HFFc6 (cell line): ENCODE results near the gene CDC25C. TPM values are rescaled to one million over a fixed set of nuclear protein-coding genes. Genes with fewer than 3 reads are reported as not detected.

Experiments
- DNase-seq: peaks from one replicate; pipeline ENCODE4 v3.0.0-alpha.2; 2018
- H3K27ac Mint-ChIP-seq: 2 replicates; pipeline ENCODE4 v1.8.0; 2020; ENCODE audit warnings: mild to moderate bottlenecking, mixed read lengths
- H3K27me3 Mint-ChIP-seq: 2 replicates; pipeline ENCODE4 v1.8.0; 2021; ENCODE audit warnings: mild to moderate bottlenecking, moderate library complexity, mixed read lengths; ENCODE audit not compliant: insufficient read depth
- H3K36me3 Mint-ChIP-seq: 2 replicates; pipeline ENCODE4 v1.8.0; 2021; ENCODE audit warnings: low read depth, mixed read lengths
- H3K4me1 Mint-ChIP-seq: 2 replicates; pipeline ENCODE4 v1.8.0; 2020; ENCODE audit warnings: low read depth, mixed read lengths
- H3K4me3 Mint-ChIP-seq: 2 replicates; pipeline ENCODE4 v1.8.0; 2020; ENCODE audit warnings: mild to moderate bottlenecking, moderate library complexity, mixed read lengths
- H3K9me3 Mint-ChIP-seq: 2 replicates; pipeline ENCODE4 v1.8.0; 2020; ENCODE audit warnings: mild to moderate bottlenecking, mixed read lengths
- total RNA-seq, 6 experiments: library from RNA; stranded (reverse); fragmentation: NEBNext Ultra II Directional; extraction: Animal tissue kit (Norgen Biotek cat#: 25700); gene quantifications; 2 replicates in 1 of 6; 3 replicates in 5 of 6; pipeline ENCODE4 v1.2.3, GENCODE V29; 2021
- TF ChIP-seq, protein P1 (sequence below): fragments of 200-600 bp; sonication (generic); IDR thresholded peaks from 2 replicates; pipeline ENCODE4 v1.5.0; 2021; ENCODE audit warnings: antibody characterized with exemption, mild to moderate bottlenecking

Gene CDC25C
- total RNA-seq, 6 experiments from 2014 or later = 4.1 to 10.5 (median 8.7) TPM

DNA sequence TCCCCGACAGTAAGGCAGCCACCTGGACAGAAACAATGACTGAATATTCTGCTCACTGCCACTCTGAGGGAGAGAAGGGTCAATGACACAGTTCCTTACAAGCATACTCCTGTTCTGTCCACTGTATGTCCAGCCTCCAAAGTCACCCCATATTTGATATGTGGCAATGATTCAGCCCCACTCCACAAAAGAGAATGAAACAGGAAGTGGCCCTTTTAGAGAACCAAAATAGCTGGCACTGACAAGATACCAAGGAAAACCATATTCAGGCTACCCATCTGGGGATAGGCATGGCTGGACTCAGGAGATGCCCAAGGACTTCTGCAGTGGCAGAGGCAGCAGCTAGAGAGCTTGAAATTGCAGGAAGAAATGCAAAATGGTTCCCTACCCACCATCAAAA is 44.4 kb downstream of the CDC25C start:
- Mint-ChIP-seq H3K27ac (no peak overlapping the region), H3K4me1 (no peaks in the 10 kb centered on the region), H3K9me3 (no peaks in the 10 kb centered on the region), H3K27me3 (no peaks in the 10 kb centered on the region; the same call in 1 of the 2 replicates), H3K4me3 (no peak overlapping the region), H3K36me3 (no peaks in the 10 kb centered on the region)
- DNase-seq = no peak
- TF ChIP-seq, protein P1, sequence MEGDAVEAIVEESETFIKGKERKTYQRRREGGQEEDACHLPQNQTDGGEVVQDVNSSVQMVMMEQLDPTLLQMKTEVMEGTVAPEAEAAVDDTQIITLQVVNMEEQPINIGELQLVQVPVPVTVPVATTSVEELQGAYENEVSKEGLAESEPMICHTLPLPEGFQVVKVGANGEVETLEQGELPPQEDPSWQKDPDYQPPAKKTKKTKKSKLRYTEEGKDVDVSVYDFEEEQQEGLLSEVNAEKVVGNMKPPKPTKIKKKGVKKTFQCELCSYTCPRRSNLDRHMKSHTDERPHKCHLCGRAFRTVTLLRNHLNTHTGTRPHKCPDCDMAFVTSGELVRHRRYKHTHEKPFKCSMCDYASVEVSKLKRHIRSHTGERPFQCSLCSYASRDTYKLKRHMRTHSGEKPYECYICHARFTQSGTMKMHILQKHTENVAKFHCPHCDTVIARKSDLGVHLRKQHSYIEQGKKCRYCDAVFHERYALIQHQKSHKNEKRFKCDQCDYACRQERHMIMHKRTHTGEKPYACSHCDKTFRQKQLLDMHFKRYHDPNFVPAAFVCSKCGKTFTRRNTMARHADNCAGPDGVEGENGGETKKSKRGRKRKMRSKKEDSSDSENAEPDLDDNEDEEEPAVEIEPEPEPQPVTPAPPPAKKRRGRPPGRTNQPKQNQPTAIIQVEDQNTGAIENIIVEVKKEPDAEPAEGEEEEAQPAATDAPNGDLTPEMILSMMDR = no peak

DNA sequence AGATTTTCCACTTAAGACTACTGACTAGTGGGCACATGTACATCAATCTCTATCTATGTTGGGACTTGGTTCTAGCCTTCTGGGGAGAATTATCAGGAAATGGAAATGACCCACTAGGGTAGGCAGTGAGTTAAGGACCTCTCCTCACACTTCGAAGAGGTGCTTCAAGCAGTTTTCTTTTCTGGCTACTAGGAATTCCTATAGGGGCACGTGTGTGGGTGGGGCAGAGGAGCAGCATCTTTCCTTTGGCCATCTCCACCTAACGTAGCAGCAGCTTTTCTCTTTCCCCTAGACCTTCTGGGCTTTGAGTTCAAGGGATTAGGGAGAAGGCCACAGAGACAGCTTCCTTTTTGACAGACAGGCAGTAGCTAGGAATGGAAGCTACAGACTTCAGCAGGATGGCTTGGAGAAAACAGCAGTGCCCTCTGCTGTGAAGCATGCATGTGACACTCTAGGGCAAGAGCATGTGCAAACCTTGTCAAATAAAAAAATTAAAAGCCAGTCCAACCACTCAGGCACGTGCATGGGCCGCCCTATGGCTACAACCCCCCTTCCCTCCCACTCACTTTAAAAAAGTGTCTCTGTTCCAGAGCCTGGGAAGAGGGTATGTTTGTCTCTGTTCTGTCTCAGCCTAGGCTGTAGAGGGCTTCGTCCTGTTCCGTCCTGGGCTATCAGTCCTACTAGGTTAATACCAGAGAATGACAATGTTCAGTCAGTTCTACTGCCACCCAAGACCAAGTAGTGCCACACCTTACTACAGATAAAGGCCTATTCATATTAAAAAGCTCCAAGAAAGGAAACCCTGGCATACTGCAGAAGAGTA is 48.5 kb downstream of the CDC25C start:
- peaks cover 2% of the 10 kb centered on the region; the same call in 1 of the 2 replicates for H3K27me3 Mint-ChIP-seq
- TF ChIP-seq, protein P1 = peak; percentile 75
- H3K36me3 Mint-ChIP-seq = no peaks in the 10 kb centered on the region
- H3K9me3 Mint-ChIP-seq = no peaks in the 10 kb centered on the region
- H3K4me3 Mint-ChIP-seq = no peak overlapping the region
- H3K4me1 Mint-ChIP-seq = no peaks in the 10 kb centered on the region
- no peak overlapping the region for H3K27ac Mint-ChIP-seq
- peak; percentile 58 for DNase-seq

- Mint-ChIP-seq H3K27ac (no peak overlapping the region), H3K27me3 (peaks cover 2% of the 10 kb centered on the region), H3K4me1 (no peaks in the 10 kb centered on the region), H3K9me3 (no peaks in the 10 kb centered on the region), H3K4me3 (no peak overlapping the region), H3K36me3 (no peaks in the 10 kb centered on the region)
- TF ChIP-seq, protein P1 = no peak
- no peak for DNase-seq
Observed at GRCh38 chr5:138280915-138281314, 50.7 kb downstream of the CDC25C start.

DNA sequence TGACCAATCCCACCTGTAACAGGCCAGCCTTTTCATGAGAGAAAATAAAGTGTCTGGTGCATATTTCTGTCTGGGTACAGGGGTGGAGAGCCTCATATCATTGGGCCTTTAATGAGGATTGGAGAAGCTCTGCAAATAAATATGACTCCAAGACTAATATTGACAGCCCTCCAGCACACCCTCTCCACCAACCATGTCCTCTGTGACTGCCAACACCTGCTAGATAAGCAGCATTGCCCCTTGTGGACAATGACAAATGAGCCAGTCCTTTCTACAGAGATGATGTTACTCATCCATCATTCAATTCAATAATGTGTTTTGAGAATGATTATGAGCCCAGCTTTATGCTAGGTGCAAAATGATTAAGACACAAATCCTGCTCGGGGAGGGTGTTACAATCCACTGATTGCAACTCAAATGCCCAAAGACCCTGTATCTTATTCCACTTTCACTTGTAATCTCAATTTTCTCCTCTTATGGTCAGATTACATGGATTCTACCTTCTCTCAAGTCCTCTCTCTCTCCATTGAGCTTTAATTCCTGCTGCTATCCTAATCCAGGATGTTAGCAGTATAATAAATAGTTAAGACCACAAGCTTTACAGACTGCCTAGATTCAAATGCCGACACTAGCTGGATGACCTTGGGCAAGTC is 55.1 kb downstream of the CDC25C start:
- Mint-ChIP-seq H3K9me3 (no peaks in the 10 kb centered on the region), H3K4me1 (no peaks in the 10 kb centered on the region), H3K4me3 (no peak overlapping the region), H3K36me3 (no peaks in the 10 kb centered on the region), H3K27me3 (peaks cover 14% of the 10 kb centered on the region), H3K27ac (no peak overlapping the region)
- DNase-seq = no peak
- TF ChIP-seq, protein P1 = no peak

DNA sequence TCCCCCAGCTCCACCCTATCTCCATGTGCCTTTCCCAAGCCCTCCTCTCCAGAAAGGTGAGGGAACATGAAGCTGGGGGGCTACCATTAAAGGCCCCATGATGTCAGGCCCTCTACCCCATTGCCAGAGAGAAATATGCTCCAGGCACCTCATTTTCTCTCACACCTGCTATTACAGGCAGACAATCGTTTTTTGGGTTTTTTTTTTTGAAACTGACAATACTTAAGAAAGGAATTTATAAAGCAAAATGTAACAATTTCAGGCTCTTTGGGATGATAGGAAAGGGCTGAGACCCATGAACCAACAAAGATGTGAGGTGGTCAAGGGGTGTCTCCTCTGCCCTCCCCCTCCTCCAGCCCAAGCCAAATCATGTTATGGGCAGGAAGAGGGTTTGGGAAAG is 55.7 kb downstream of the CDC25C start:
- peaks cover 14% of the 10 kb centered on the region for H3K27me3 Mint-ChIP-seq
- no peaks in the 10 kb centered on the region for H3K9me3 Mint-ChIP-seq
- no peaks in the 10 kb centered on the region for H3K4me1 Mint-ChIP-seq
- no peaks in the 10 kb centered on the region for H3K36me3 Mint-ChIP-seq
- DNase-seq = no peak
- H3K4me3 Mint-ChIP-seq = no peak overlapping the region
- no peak overlapping the region for H3K27ac Mint-ChIP-seq
- TF ChIP-seq, protein P1 = no peak
